Measurements from ENCODE around the gene PAPPA. TPM values are rescaled to one million over a fixed set of nuclear protein-coding genes. Genes with fewer than 3 reads are reported as not detected.

Gene PAPPA
- total RNA-seq, 1 donor from 2014 or later = 172 TPM

GRCh38 chr9:116166713-116167112, 13.1 kb downstream of the PAPPA start:
- Mint-ChIP-seq H3K36me3 (ENCODE audit: low read depth, unreplicated experiment) (peaks cover 17% of the 10 kb centered on the region), H3K4me1 (ENCODE audit: low read depth, unreplicated experiment) (peaks cover 32% of the 10 kb centered on the region)
- peak; percentile 3 for TF ChIP-seq CTCF (IDR thresholded peaks at IDR 0.05; ENCODE audit: insufficient read depth, low read depth, low read length)
- TF ChIP-seq EZH2 (IDR thresholded peaks at IDR 0.05; ENCODE audit: insufficient read depth, low read length) = no peak

GRCh38 chr9:116168231-116168630, 14.6 kb downstream of the PAPPA start:
- Histone ChIP-seq H3K27me3 (ENCODE audit: insufficient read depth, low read length) (no peaks in the 10 kb centered on the region), H2AFZ (ENCODE audit: low read depth, low read length) (no peak overlapping the region), H3K4me1 (ENCODE audit: insufficient read depth, low read length) (no peaks in the 10 kb centered on the region), H3K9ac (ENCODE audit: low read length) (no peak overlapping the region), H3K4me2 (ENCODE audit: low read length) (no peak overlapping the region), H3K36me3 (ENCODE audit: insufficient read depth, low read length) (no peaks in the 10 kb centered on the region), H3K79me2 (ENCODE audit: insufficient read depth, low read length) (peaks cover 11% of the 10 kb centered on the region), H3K4me3 (ENCODE audit: insufficient read depth, low read depth, low read length) (no peak overlapping the region), H3K27ac (ENCODE audit: low read depth, low read length) (no peak overlapping the region), H4K20me1 (ENCODE audit: insufficient read depth, low read length) (peaks cover 26% of the 10 kb centered on the region), H3K9me3 (ENCODE audit: insufficient read depth, low read depth, low read length) (no peaks in the 10 kb centered on the region)
- FAIRE-seq (no peak), DNase-seq (ENCODE audit: low read depth) (no peak)
- Mint-ChIP-seq H3K36me3 (ENCODE audit: low read depth, unreplicated experiment) (peaks cover 23% of the 10 kb centered on the region), H3K27me3 (ENCODE audit: low read depth, unreplicated experiment) (no peaks in the 10 kb centered on the region), H3K9me3 (ENCODE audit: unreplicated experiment) (no peaks in the 10 kb centered on the region), H3K4me1 (ENCODE audit: low read depth, unreplicated experiment) (peaks cover 36% of the 10 kb centered on the region), H3K27ac (ENCODE audit: unreplicated experiment) (no peak overlapping the region), H3K4me3 (ENCODE audit: unreplicated experiment) (no peak overlapping the region)
- TF ChIP-seq CTCF (IDR thresholded peaks at IDR 0.05; ENCODE audit: insufficient read depth, low read depth, low read length) (no peak), EZH2 (IDR thresholded peaks at IDR 0.05; ENCODE audit: insufficient read depth, low read length) (no peak)

More at GRCh38 chr9:116166713-116167112, 13.1 kb downstream of the PAPPA start:
- Histone ChIP-seq H3K9me3 (ENCODE audit: insufficient read depth, low read depth, low read length) (no peaks in the 10 kb centered on the region), H3K9ac (ENCODE audit: low read length) (no peak overlapping the region), H3K4me2 (ENCODE audit: low read length) (no peak overlapping the region), H2AFZ (ENCODE audit: low read depth, low read length) (no peak overlapping the region), H4K20me1 (ENCODE audit: insufficient read depth, low read length) (peaks cover 22% of the 10 kb centered on the region), H3K79me2 (ENCODE audit: insufficient read depth, low read length) (peaks cover 19% of the 10 kb centered on the region), H3K4me1 (ENCODE audit: insufficient read depth, low read length) (no peaks in the 10 kb centered on the region), H3K27ac (ENCODE audit: low read depth, low read length) (no peak overlapping the region), H3K36me3 (ENCODE audit: insufficient read depth, low read length) (no peaks in the 10 kb centered on the region), H3K4me3 (ENCODE audit: insufficient read depth, low read depth, low read length) (no peak overlapping the region), H3K27me3 (ENCODE audit: insufficient read depth, low read length) (no peaks in the 10 kb centered on the region)
- Mint-ChIP-seq H3K27ac (ENCODE audit: unreplicated experiment) (no peak overlapping the region), H3K9me3 (ENCODE audit: unreplicated experiment) (no peaks in the 10 kb centered on the region), H3K27me3 (ENCODE audit: low read depth, unreplicated experiment) (no peaks in the 10 kb centered on the region), H3K4me3 (ENCODE audit: unreplicated experiment) (no peak overlapping the region)
- no peak for DNase-seq (ENCODE audit: low read depth)
- FAIRE-seq = peak; percentile 41

- Histone ChIP-seq H3K9me3 (ENCODE audit: insufficient read depth, low read depth, low read length) (no peaks in the 10 kb centered on the region), H3K4me2 (ENCODE audit: low read length) (no peak overlapping the region), H3K9ac (ENCODE audit: low read length) (no peak overlapping the region), H3K4me3 (ENCODE audit: insufficient read depth, low read depth, low read length) (no peak overlapping the region), H3K27me3 (ENCODE audit: insufficient read depth, low read length) (no peaks in the 10 kb centered on the region), H3K4me1 (ENCODE audit: insufficient read depth, low read length) (no peaks in the 10 kb centered on the region), H4K20me1 (ENCODE audit: insufficient read depth, low read length) (peaks cover 32% of the 10 kb centered on the region), H3K27ac (ENCODE audit: low read depth, low read length) (no peak overlapping the region), H3K79me2 (ENCODE audit: insufficient read depth, low read length) (peaks cover 17% of the 10 kb centered on the region), H2AFZ (ENCODE audit: low read depth, low read length) (no peak overlapping the region), H3K36me3 (ENCODE audit: insufficient read depth, low read length) (no peaks in the 10 kb centered on the region)
- TF ChIP-seq EZH2 (IDR thresholded peaks at IDR 0.05; ENCODE audit: insufficient read depth, low read length) = no peak
- TF ChIP-seq CTCF (IDR thresholded peaks at IDR 0.05; ENCODE audit: insufficient read depth, low read depth, low read length) = no peak
- no peak overlapping the region for H3K4me3 Mint-ChIP-seq (ENCODE audit: unreplicated experiment)
- H3K4me1 Mint-ChIP-seq (ENCODE audit: low read depth, unreplicated experiment) = peaks cover 35% of the 10 kb centered on the region
- no peaks in the 10 kb centered on the region for H3K27me3 Mint-ChIP-seq (ENCODE audit: low read depth, unreplicated experiment)
- DNase-seq (ENCODE audit: low read depth) = no peak
- H3K27ac Mint-ChIP-seq (ENCODE audit: unreplicated experiment) = peak overlapping the region; percentile 41
- peak; percentile 43 for FAIRE-seq
- H3K36me3 Mint-ChIP-seq (ENCODE audit: low read depth, unreplicated experiment) = peaks cover 38% of the 10 kb centered on the region
- no peaks in the 10 kb centered on the region for H3K9me3 Mint-ChIP-seq (ENCODE audit: unreplicated experiment)
These were observed 18.6 kb downstream of the PAPPA start for GRCh38 chr9:116172216-116172615.
